ENCODE data around the gene ARX.

The ARX gene

GRCh38 chrX:25005382-25006185 is 10.2 kb downstream of the ARX start:
- TF ChIP-seq SIN3A (IDR thresholded peaks at IDR 0.05; ENCODE audit: borderline replicate concordance, insufficient read depth, low read length) (no peak), FOXP2 (optimal IDR thresholded peaks at IDR 0.05; ENCODE audit: borderline replicate concordance, extremely low read depth, extremely low read length, insufficient read depth) (no peak), REST (IDR thresholded peaks at IDR 0.05; ENCODE audit: insufficient read depth in 1 of 2, low read depth in 2 of 2, low read length in 2 of 2) (no peak), TAF1 (IDR thresholded peaks at IDR 0.05; ENCODE audit: borderline replicate concordance, insufficient read depth, low read length) (no peak), POLR2AphosphoS5 (IDR thresholded peaks at IDR 0.05; ENCODE audit: low read depth, low read length) (no peak)

- TF ChIP-seq TAF1 (IDR thresholded peaks at IDR 0.05; ENCODE audit: borderline replicate concordance, insufficient read depth, low read length): no peak
- TF ChIP-seq SIN3A (IDR thresholded peaks at IDR 0.05; ENCODE audit: borderline replicate concordance, insufficient read depth, low read length): no peak
- no peak for TF ChIP-seq REST (IDR thresholded peaks at IDR 0.05; ENCODE audit: insufficient read depth in 1 of 2, low read depth in 2 of 2, low read length in 2 of 2)
- no peak for TF ChIP-seq FOXP2 (optimal IDR thresholded peaks at IDR 0.05; ENCODE audit: borderline replicate concordance, extremely low read depth, extremely low read length, insufficient read depth)
- TF ChIP-seq POLR2AphosphoS5 (IDR thresholded peaks at IDR 0.05; ENCODE audit: low read depth, low read length): no peak
Measured at GRCh38 chrX:25005034-25005381, 10.8 kb downstream of the ARX start.

- TF ChIP-seq FOXP2 (optimal IDR thresholded peaks at IDR 0.05; ENCODE audit: borderline replicate concordance, extremely low read depth, extremely low read length, insufficient read depth) (no peak), REST (IDR thresholded peaks at IDR 0.05; ENCODE audit: insufficient read depth in 1 of 2, low read depth in 2 of 2, low read length in 2 of 2) (no peak), SIN3A (IDR thresholded peaks at IDR 0.05; ENCODE audit: borderline replicate concordance, insufficient read depth, low read length) (no peak), TAF1 (IDR thresholded peaks at IDR 0.05; ENCODE audit: borderline replicate concordance, insufficient read depth, low read length) (no peak), POLR2AphosphoS5 (IDR thresholded peaks at IDR 0.05; ENCODE audit: low read depth, low read length) (no peak)
Measured at GRCh38 chrX:25004485-25005032, 11.2 kb downstream of the ARX start.

- TF ChIP-seq REST (IDR thresholded peaks at IDR 0.05; ENCODE audit: insufficient read depth in 1 of 2, low read depth in 2 of 2, low read length in 2 of 2) (no peak), TAF1 (IDR thresholded peaks at IDR 0.05; ENCODE audit: borderline replicate concordance, insufficient read depth, low read length) (no peak), POLR2AphosphoS5 (IDR thresholded peaks at IDR 0.05; ENCODE audit: low read depth, low read length) (no peak), FOXP2 (optimal IDR thresholded peaks at IDR 0.05; ENCODE audit: borderline replicate concordance, extremely low read depth, extremely low read length, insufficient read depth) (no peak), SIN3A (IDR thresholded peaks at IDR 0.05; ENCODE audit: borderline replicate concordance, insufficient read depth, low read length) (no peak)
Measured at GRCh38 chrX:25004040-25004439, 11.7 kb downstream of the ARX start.
